Type B pancreatic cell (in vitro differentiated cells): ENCODE measurements around the gene CNTNAP2. TPM values are rescaled to one million over a fixed set of nuclear protein-coding genes. Genes with fewer than 3 reads are reported as not detected.
"Not testable (repeated sequence)": the region's sequence is repeated elsewhere in the genome, so short reads cannot be mapped to it uniquely, and the experiment has no call there.

ENCODE experiments used
- DNase-seq: peaks from one replicate; pipeline ENCODE4 v3.0.0; 2021; ENCODE audit warnings: mixed read lengths; ENCODE audit not compliant: unreplicated experiment; ENCODE audit errors: extremely low spot score
- H3K27ac Mint-ChIP-seq: 2 replicates; pipeline ENCODE4 v1.8.0; 2021; ENCODE audit warnings: mild to moderate bottlenecking, mixed read lengths
- H3K27me3 Mint-ChIP-seq: 2 replicates; pipeline ENCODE4 v1.8.0; 2021; ENCODE audit warnings: mixed read lengths
- H3K36me3 Mint-ChIP-seq: 2 replicates; pipeline ENCODE4 v1.8.0; 2021; ENCODE audit warnings: mixed read lengths
- H3K4me1 Mint-ChIP-seq: one replicate; pipeline ENCODE4 v1.8.0; 2021; ENCODE audit warnings: mixed read lengths; ENCODE audit not compliant: unreplicated experiment
- H3K4me3 Mint-ChIP-seq: 2 replicates; pipeline ENCODE4 v1.8.0; 2021; ENCODE audit warnings: mild to moderate bottlenecking, mixed read lengths
- H3K9me3 Mint-ChIP-seq: 2 replicates; pipeline ENCODE4 v1.8.0; 2021; ENCODE audit warnings: mixed read lengths
- CTCF ChIP-seq: fragments of 200-600 bp; sonication (generic); conservative IDR thresholded peaks from 2 replicates; pipeline ENCODE4 v1.5.0; 2021; ENCODE audit warnings: antibody characterized with exemption, mild to moderate bottlenecking
- total RNA-seq: library from RNA; stranded (reverse); gene quantifications from 2 replicates; pipeline ENCODE4 v1.2.1, GENCODE V29; 2021; ENCODE audit warnings: low replicate concordance

Gene CNTNAP2
- total RNA-seq, 1 donor from 2014 or later: 26.8 TPM

- H3K27ac Mint-ChIP-seq: no peak overlapping the region
- H3K4me1 Mint-ChIP-seq: peaks cover 2% of the 10 kb centered on the region
- DNase-seq: no peak
- no peak for TF ChIP-seq CTCF
- no peak overlapping the region for H3K4me3 Mint-ChIP-seq
- no peaks in the 10 kb centered on the region for H3K9me3 Mint-ChIP-seq
- H3K27me3 Mint-ChIP-seq: no peaks in the 10 kb centered on the region
- no peaks in the 10 kb centered on the region for H3K36me3 Mint-ChIP-seq
These were observed 1939.8 kb downstream of the CNTNAP2 start for GRCh38 chr7:148056406-148056805.

- H3K9me3 Mint-ChIP-seq: no peaks in the 10 kb centered on the region
- H3K27ac Mint-ChIP-seq: no peak overlapping the region
- H3K36me3 Mint-ChIP-seq: no peaks in the 10 kb centered on the region
- no peaks in the 10 kb centered on the region for H3K27me3 Mint-ChIP-seq
- no peaks in the 10 kb centered on the region for H3K4me1 Mint-ChIP-seq
- no peak for TF ChIP-seq CTCF
- no peak overlapping the region for H3K4me3 Mint-ChIP-seq
- DNase-seq: no peak
These were observed 1941.5 kb downstream of the CNTNAP2 start for GRCh38 chr7:148058092-148058491.

GRCh38 chr7:148058753-148059152 is 1942.2 kb downstream of the CNTNAP2 start:
- H3K36me3 Mint-ChIP-seq: no peaks in the 10 kb centered on the region
- no peak for DNase-seq
- H3K27ac Mint-ChIP-seq: no peak overlapping the region
- H3K4me3 Mint-ChIP-seq: no peak overlapping the region
- H3K27me3 Mint-ChIP-seq: no peaks in the 10 kb centered on the region
- no peak for TF ChIP-seq CTCF
- no peaks in the 10 kb centered on the region for H3K4me1 Mint-ChIP-seq
- no peaks in the 10 kb centered on the region for H3K9me3 Mint-ChIP-seq

GRCh38 chr7:148060724-148061123 is 1944.1 kb downstream of the CNTNAP2 start:
- no peaks in the 10 kb centered on the region for H3K9me3 Mint-ChIP-seq
- H3K4me3 Mint-ChIP-seq: no peak overlapping the region
- no peaks in the 10 kb centered on the region for H3K4me1 Mint-ChIP-seq
- H3K27me3 Mint-ChIP-seq: no peaks in the 10 kb centered on the region
- DNase-seq: no peak
- no peak for TF ChIP-seq CTCF
- H3K36me3 Mint-ChIP-seq: no peaks in the 10 kb centered on the region
- no peak overlapping the region for H3K27ac Mint-ChIP-seq

GRCh38 chr7:148078111-148078510 is 1961.5 kb downstream of the CNTNAP2 start:
- not testable (repeated sequence) for H3K4me1 Mint-ChIP-seq, H3K27me3 Mint-ChIP-seq, DNase-seq, H3K36me3 Mint-ChIP-seq, H3K27ac Mint-ChIP-seq, H3K4me3 Mint-ChIP-seq
- H3K9me3 Mint-ChIP-seq: peaks cover 11% of the 10 kb centered on the region

- DNase-seq: no peak
- no peak overlapping the region for H3K27ac Mint-ChIP-seq
- peaks cover 11% of the 10 kb centered on the region for H3K4me1 Mint-ChIP-seq
- no peak for TF ChIP-seq CTCF
- no peak overlapping the region for H3K4me3 Mint-ChIP-seq
- H3K27me3 Mint-ChIP-seq: peaks cover 4% of the 10 kb centered on the region
- peaks cover 11% of the 10 kb centered on the region for H3K9me3 Mint-ChIP-seq
- no peaks in the 10 kb centered on the region for H3K36me3 Mint-ChIP-seq
These were observed 1962.8 kb downstream of the CNTNAP2 start for GRCh38 chr7:148079206-148080080.
